Measurements from ENCODE around the gene KCNT2. TPM values are rescaled to one million over a fixed set of nuclear protein-coding genes. Genes with fewer than 3 reads are reported as not detected.

The KCNT2 gene
- total RNA-seq, 1 experiment from 2014 or later, result 9.1 TPM

- no peak for TF ChIP-seq CTCF (conservative IDR thresholded peaks at IDR 0.05)
- H3K27ac ChIP-seq (ENCODE audit: insufficient read length, low read depth, low read length), result no peak overlapping the region
- H3K23me2 ChIP-seq (ENCODE audit: insufficient read length, low read depth, low read length, poor library complexity, severe bottlenecking), result no peaks in the 10 kb centered on the region
- no peak overlapping the region for H3K4me2 ChIP-seq (ENCODE audit: insufficient read depth, insufficient read length, low read length)
- peaks cover 27 to 30% of the 10 kb centered on the region in 2 experiments for H3K4me1 Mint-ChIP-seq
- H3K9me3 ChIP-seq (ENCODE audit: control insufficient read depth, low read depth, low read length), result no peaks in the 10 kb centered on the region
- peak overlapping the region in 2 of 3 experiments; percentile 42 to 68; a peak in 4 of 7 replicates for H3K27ac Mint-ChIP-seq
- no peak overlapping the region for H3K4me3 Mint-ChIP-seq
- no peak overlapping the region for H3K14ac ChIP-seq (ENCODE audit: insufficient read depth, low read length)
- H3K79me1 ChIP-seq (ENCODE audit: insufficient read depth, low read depth, low read length, poor library complexity, severe bottlenecking), result no peaks in the 10 kb centered on the region
- H4K91ac ChIP-seq (ENCODE audit: insufficient read length, low read depth, low read length), result no peak overlapping the region
- H3K56ac ChIP-seq (ENCODE audit: insufficient read length, low read depth, low read length), result no peak overlapping the region
- no peak overlapping the region for H2BK15ac ChIP-seq (ENCODE audit: low read depth, low read length)
- no peaks in the 10 kb centered on the region for H4K20me1 ChIP-seq (ENCODE audit: control insufficient read depth, insufficient read depth, insufficient read length)
- H3K4me1 ChIP-seq (ENCODE audit: insufficient read depth, low read length), result peaks cover 3% of the 10 kb centered on the region; the same call in 1 of the 2 replicates
- no peak overlapping the region for H3K9ac ChIP-seq (ENCODE audit: extremely low read depth, insufficient read length, low read length)
- no peak overlapping the region for H4K5ac ChIP-seq (ENCODE audit: insufficient read length, low read depth, low read length)
- no peaks in the 10 kb centered on the region for H3K27me3 Mint-ChIP-seq (ENCODE audit: low read depth)
- H2BK120ac ChIP-seq (ENCODE audit: low read depth, low read length, poor library complexity, severe bottlenecking), result no peak overlapping the region
- no peak overlapping the region for H4K8ac ChIP-seq (replicated peaks; ENCODE audit: insufficient read length, low read depth, low read length)
- no peaks in the 10 kb centered on the region for H3K9me3 Mint-ChIP-seq
- H2BK12ac ChIP-seq (ENCODE audit: insufficient read length, low read depth, low read length), result no peak overlapping the region
- DNase-seq, result no peak
- no peak overlapping the region for H2BK5ac ChIP-seq (ENCODE audit: insufficient read length, low read length)
- H2AFZ ChIP-seq (ENCODE audit: low read length), result no peak overlapping the region
- H2BK20ac ChIP-seq (ENCODE audit: low read depth, low read length, poor library complexity, severe bottlenecking), result no peak overlapping the region
- H3K79me2 ChIP-seq (ENCODE audit: insufficient read depth, low read length), result no peaks in the 10 kb centered on the region
- WGBS (ENCODE audit: extremely low coverage, insufficient read length, low lambda C conversion rate), result no CpG with 5 or more reads among the region's 3 CpGs
- no peak overlapping the region for H3T11ph ChIP-seq (ENCODE audit: low read length)
- H2AK5ac ChIP-seq (ENCODE audit: insufficient read length, low read length), result no peak overlapping the region
- H3K4ac ChIP-seq (ENCODE audit: low read depth, low read length), result no peak overlapping the region
- no peak overlapping the region for H3K18ac ChIP-seq (ENCODE audit: insufficient read length, low read depth, low read length)
- peaks cover 0 to 4% (median 0%) of the 10 kb centered on the region in 3 experiments; a peak in 2 of 7 replicates for H3K36me3 Mint-ChIP-seq (ENCODE audit: insufficient read depth in 1 of 3, low read depth in 3 of 3)
- H3K23ac ChIP-seq (ENCODE audit: insufficient read length, low read depth, low read length), result no peak overlapping the region
- H3K27me3 ChIP-seq (ENCODE audit: insufficient read depth, low read length), result no peaks in the 10 kb centered on the region
Measured at GRCh38 chr1:196590959-196591358, 17.3 kb downstream of the KCNT2 start.

Measured in H9 (cell line).